ENCODE results near the gene CDIPT. TPM values are rescaled to one million over a fixed set of nuclear protein-coding genes. Genes with fewer than 3 reads are reported as not detected.

Gene CDIPT
- total RNA-seq = 94.6 and 136 TPM in 2 replicates

DNA sequence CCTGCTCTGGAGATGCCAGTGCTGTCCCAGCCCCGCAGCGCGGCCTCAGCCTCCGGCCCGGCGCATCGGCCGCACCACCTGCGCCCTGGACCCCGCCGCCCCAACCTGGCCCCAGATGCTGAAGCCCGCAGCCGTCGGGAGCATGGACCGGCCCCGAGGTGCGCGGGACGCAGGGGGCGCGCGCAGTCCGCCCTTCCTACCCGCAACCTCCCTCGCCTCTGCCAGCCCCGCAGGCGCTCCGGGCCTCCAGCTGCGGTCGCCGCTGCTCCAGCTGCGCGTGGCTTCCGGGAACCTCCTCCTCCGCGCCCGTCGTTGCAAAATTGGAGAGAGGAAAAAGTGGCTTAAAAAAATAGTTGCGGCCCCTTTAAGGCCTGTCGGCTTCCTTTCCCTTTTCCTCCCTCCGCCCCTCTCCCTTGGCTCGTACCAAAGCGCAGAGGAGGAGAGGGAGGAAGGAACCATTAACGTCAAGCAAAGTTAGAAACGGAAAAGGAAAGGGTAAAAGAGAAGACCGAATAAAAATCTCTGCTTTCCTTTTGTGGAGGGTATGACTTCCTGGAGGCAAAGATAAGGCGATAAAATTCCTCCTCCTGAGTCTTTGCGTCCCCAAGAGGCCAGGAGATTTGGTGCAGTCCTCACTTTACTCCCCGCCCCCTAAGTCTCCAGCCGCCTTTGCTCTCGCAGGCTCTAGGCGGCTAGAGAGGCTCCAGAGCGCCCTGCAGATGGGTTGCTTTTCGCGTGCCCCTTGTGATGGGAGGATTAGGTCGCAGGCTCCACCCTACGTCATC is at the start of gene CDIPT:
TSS of gene CDIPT (minus strand) at position 343 of the 785 bp plus-strand sequence. CDS start 369 bp downstream, outside the sequence.

DNA sequence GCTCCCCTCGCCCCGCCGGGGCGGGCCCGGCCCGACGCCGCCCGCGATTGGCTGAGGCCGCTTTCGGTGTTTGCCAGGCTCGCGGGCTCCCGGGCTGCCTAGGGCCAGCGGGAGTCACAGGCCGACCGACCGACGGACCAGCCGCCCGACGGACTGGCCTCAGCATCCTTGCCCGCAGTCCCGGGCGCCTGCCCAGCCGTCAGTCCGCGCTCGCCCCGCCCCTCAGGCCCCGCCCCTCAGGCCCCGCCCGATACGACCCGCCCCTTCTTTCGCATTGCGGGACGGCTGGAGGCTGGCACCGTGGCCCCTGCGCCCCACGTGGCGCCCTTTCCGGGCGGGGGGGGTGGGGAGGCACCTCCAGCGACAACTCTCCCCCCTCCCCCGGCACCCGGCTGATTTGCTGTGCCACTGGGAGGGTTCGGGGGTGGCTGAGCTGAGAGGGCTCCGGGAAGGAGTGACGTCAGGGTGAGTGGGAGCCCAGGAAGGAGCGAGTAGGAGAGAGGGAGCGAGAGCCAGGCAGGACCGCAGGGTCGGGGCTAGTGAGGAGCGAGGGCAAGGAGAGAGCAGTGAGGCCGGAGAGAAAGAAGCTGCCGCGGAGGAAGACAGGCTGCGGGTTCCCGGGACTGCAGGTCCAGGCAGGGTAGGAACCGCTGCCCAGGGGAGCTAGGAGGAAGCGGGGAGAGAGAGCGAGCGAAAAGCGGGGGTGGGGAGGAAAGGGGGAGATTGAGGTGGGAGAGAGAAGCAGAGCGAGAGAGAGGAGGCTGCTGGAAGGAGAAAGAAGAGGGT is 37.3 kb upstream of the CDIPT start, which contains the start of gene ASPHD1:
TSS of gene ASPHD1 (plus strand) at position 387 of the 786 bp plus-strand sequence. CDS start 484 bp downstream, outside the sequence.

DNA sequence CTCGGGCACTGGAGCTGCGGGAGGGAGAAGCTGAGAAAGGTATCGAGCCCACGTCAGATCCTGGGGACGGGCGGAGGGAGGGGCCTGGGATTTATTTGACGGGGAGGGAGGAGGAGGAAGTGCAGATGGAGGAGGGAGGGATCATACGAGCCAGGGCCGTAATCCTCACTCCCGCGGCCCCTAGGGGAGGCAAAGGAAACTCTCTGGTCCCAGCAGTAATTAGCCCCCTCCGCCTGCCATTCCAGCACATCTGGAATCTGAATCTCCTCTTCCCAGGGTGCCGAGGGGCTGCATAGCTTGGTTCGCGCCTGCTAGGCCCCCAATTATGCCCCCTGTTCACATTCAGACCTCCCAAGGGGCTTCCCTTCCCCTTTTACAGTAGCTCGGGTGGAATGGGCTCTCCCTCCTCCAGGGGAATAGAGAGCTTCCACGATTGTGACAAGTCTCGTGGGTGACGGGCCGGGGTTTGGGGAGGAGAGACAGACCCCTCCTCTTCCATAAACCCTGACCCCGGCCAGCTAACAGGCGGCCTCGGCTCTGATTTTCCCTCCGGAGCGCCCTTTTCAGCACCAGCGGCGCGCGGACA is 36.6 kb upstream of the CDIPT start, which contains the start of gene SEZ6L2:
TSS of gene SEZ6L2 (minus strand) at position 35 of the 586 bp plus-strand sequence. CDS start 531 bp downstream, outside the sequence.

GRCh38 chr16:29820271-29820701 is 42.7 kb downstream of the CDIPT start, which contains the start of gene MVP:
TSS of gene MVP (plus strand) at chr16:29820462. CDS start at chr16:29830550, 10,088 bp downstream.

DNA sequence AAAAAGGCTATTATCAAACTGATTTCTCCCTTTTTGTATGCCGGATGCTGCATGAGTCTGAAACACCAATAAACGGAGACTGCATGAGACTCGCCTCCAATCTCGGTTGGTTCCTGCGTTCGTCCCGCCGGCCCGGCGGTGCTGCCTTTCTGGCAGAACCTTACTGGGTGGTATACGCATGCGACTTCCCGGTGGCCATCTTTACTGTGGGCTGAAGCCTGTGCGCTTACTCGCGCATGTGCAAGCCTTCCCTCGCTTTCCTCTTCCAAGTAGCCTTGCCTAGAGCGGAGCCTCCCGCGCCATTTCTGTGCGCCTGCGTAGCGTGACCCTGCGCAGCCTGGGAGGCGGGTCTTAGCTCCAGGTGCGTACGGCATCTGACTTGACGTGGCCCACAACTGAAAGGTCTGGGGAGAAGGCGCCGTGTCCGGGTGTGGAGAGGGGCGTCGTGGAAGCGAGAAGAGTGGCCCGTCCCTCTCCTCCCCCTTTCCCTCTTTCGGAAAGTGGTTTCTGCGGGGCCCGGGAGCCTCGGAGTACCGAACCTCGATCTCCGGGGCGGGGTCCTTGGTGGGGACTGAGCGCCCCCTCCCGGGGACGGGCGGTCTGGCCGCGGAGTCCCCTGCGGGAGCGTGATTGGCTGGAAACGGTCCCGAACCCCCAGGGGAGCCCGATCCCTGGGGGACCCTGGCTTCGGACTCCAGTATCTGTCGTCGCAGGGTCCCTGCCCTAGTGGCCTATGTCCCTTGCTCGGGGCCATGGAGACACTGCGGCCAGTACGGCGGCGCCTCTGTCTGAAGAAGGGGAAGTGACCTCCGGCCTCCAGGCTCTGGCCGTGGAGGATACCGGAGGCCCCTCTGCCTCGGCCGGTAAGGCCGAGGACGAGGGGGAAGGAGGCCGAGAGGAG is 47.0 kb downstream of the CDIPT start, which contains the start of gene PAGR1:
TSS of gene PAGR1 (plus strand) at position 360 of the 901 bp plus-strand sequence. CDS start at position 734, 374 bp downstream.

DNA sequence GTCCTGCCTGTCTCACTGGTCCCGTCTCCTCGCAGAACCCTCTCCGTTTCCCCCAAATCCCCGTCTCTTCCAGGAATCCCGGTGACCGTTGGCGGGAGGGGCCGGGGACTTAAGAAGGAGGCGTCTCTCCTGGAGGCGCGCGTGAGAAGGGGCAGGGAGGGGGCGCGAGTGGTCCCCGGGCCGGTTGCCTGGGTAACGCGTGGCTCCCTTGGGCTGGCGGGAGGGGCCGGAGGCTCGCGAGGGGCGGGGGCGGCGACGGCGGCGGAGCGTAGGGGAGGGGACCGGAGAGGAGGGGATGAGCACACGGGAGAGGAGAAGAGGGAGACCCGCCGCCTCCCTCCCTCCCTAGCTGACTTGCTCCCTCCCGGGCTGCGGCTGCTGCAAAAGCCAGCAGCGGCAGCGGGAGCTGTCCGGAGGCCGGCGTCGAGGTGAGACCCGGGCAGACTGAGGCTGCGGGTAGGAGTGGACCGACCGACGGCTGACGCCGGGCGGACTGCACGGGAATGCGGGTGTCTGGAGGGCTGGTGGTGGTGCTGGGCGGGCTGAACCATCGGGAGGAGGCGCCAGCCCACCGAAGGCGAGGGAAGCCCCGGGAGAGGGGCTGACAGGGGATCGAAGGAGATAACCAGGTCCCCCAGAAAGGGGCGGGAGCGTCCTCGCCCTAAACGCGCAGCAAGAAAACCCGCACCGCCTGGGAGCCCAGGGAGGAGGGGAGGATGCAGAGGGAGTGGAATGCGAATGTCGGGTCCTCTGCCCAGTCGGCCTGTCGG is 50.9 kb downstream of the CDIPT start, which contains the start of gene PRRT2:
TSS of gene PRRT2 (plus strand) at position 298 of the 770 bp plus-strand sequence. CDS start 862 bp downstream, outside the sequence.

Other genes with a start within 250 kb of the CDIPT start
- gene SPN, start 200.0 kb downstream of the CDIPT start, total RNA-seq = under 0.01 and 0.09 TPM in 2 replicates
- gene QPRT, start 184.0 kb downstream of the CDIPT start, total RNA-seq = 26.5 and 40.0 TPM in 2 replicates
- not detected in 2 replicates for gene C16orf54, start 117.2 kb downstream of the CDIPT start, total RNA-seq
- not detected in 2 replicates for gene ZG16, start 85.0 kb downstream of the CDIPT start, total RNA-seq
- gene KIF22, start 72.5 kb downstream of the CDIPT start, total RNA-seq = 5.5 and 8.0 TPM in 2 replicates
- gene MAZ, start 56.7 kb downstream of the CDIPT start, total RNA-seq = 106 and 159 TPM in 2 replicates
- gene PRRT2, start 51.0 kb downstream of the CDIPT start, total RNA-seq = 0.92 and 1.3 TPM in 2 replicates
- gene PAGR1, start 47.1 kb downstream of the CDIPT start, total RNA-seq = 11.2 and 14.2 TPM in 2 replicates
- gene MVP, start 42.8 kb downstream of the CDIPT start, total RNA-seq = 338 and 371 TPM in 2 replicates
- 2.1 and 7.0 TPM in 2 replicates for gene SEZ6L2, start 36.3 kb upstream of the CDIPT start, total RNA-seq
- 7.3 and 10.4 TPM in 2 replicates for gene ASPHD1, start 37.3 kb upstream of the CDIPT start, total RNA-seq
- 3.5 and 4.8 TPM in 2 replicates for gene KCTD13, start 63.0 kb upstream of the CDIPT start, total RNA-seq
- gene TMEM219, start 98.9 kb upstream of the CDIPT start, total RNA-seq = 81.2 and 82.3 TPM in 2 replicates
- gene TAOK2, start 110.6 kb upstream of the CDIPT start, total RNA-seq = 39.1 and 47.1 TPM in 2 replicates
- 5.0 and 5.6 TPM in 2 replicates for gene HIRIP3, start 132.4 kb upstream of the CDIPT start, total RNA-seq
- gene INO80E, start 133.0 kb upstream of the CDIPT start, total RNA-seq = 11.9 and 15.2 TPM in 2 replicates
- gene DOC2A, start 147.8 kb upstream of the CDIPT start, total RNA-seq = 0.28 TPM in 1 of 2 replicates, not detected in the other
- gene C16orf92, start 160.0 kb upstream of the CDIPT start, total RNA-seq = not detected in 2 replicates
- gene TLCD3B, start 168.0 kb upstream of the CDIPT start, total RNA-seq = 0.09 TPM in 1 of 2 replicates, not detected in the other
- gene ALDOA, start 202.5 kb upstream of the CDIPT start, total RNA-seq = 617 and 861 TPM in 2 replicates
- gene PPP4C, start 212.8 kb upstream of the CDIPT start, total RNA-seq = 193 and 224 TPM in 2 replicates
- gene TBX6, start 228.7 kb upstream of the CDIPT start, total RNA-seq = under 0.01 and 0.09 TPM in 2 replicates
- 6.3 and 10.2 TPM in 2 replicates for gene YPEL3, start 233.0 kb upstream of the CDIPT start, total RNA-seq